Measurements from ENCODE around the gene STPG3. TPM values are rescaled to one million over a fixed set of nuclear protein-coding genes. Genes with fewer than 3 reads are reported as not detected.

STPG3 gene
- total and polyA plus RNA-seq, 2 of the 8 experiments (the other 6 are each of a cell fraction or from before 2014, with no cell fraction given), result not detected

GRCh38 chr9:137262909-137263285 is 11.8 kb downstream of the STPG3 start:
- Histone ChIP-seq H3K79me1 (ENCODE audit: low read depth, low read length) (no peaks in the 10 kb centered on the region), H4K8ac (ENCODE audit: extremely low read depth, insufficient read depth, low read length) (no peak overlapping the region; the same call in 1 of the 2 replicates), H4K20me1 (replicated peaks in 1 of 2; ENCODE audit: control insufficient read depth in 1 of 2, insufficient read depth in 2 of 2, low read length in 2 of 2) (peaks cover 0 to 9% of the 10 kb centered on the region in 2 experiments), H2BK120ac (replicated peaks; ENCODE audit: low read depth, low read length) (no peak overlapping the region), H4K5ac (ENCODE audit: insufficient read length, low read depth, low read length) (no peak overlapping the region), H2AK5ac (ENCODE audit: low read depth, low read length) (no peak overlapping the region), H3K56ac (replicated peaks; ENCODE audit: insufficient read length, low read depth, low read length) (no peak overlapping the region), H3K23ac (ENCODE audit: insufficient read length) (no peak overlapping the region), H3K9me3 (ENCODE audit: insufficient read depth in 2 of 2, low read depth in 1 of 2, low read length in 1 of 2) (no peaks in the 10 kb centered on the region), H4K91ac (replicated peaks; ENCODE audit: insufficient read length, low read length) (no peak overlapping the region), H2BK5ac (ENCODE audit: low read depth, low read length) (peak overlapping the region; percentile 73), H2BK20ac (ENCODE audit: low read length) (no peak overlapping the region), H2BK12ac (ENCODE audit: low read depth, low read length) (no peak overlapping the region), H3K18ac (ENCODE audit: extremely low read depth, low read length) (no peak overlapping the region), H3K79me2 (ENCODE audit: control insufficient read depth in 1 of 2, insufficient read depth in 2 of 2, low read length in 2 of 2) (no peaks in the 10 kb centered on the region), H3K14ac (ENCODE audit: insufficient read length) (no peak overlapping the region), H3K27me3 (replicated peaks in 1 of 4; ENCODE audit: control insufficient read depth in 3 of 4, extremely low read depth in 1 of 4, insufficient read depth in 3 of 4, low read length in 3 of 4) (no peaks in the 10 kb centered on the region), H3K4me3 (ENCODE audit: extremely low read depth in 1 of 4, insufficient read depth in 2 of 4, low read depth in 3 of 4, low read length in 4 of 4) (no peak overlapping the region), H3K4me2 (ENCODE audit: insufficient read depth in 1 of 2, low read depth in 2 of 2, low read length in 2 of 2) (no peak overlapping the region), H3K4me1 (replicated peaks in 1 of 4; ENCODE audit: control insufficient read depth in 3 of 4, insufficient read depth in 4 of 4, low read length in 3 of 4) (no peaks in the 10 kb centered on the region), H2BK15ac (ENCODE audit: low read length) (no peak overlapping the region), H3K9ac (replicated peaks in 1 of 4; ENCODE audit: extremely low read depth in 1 of 4, low read depth in 3 of 4, low read length in 3 of 4) (no peak overlapping the region), H2AFZ (ENCODE audit: low read length) (no peak overlapping the region), H3K23me2 (ENCODE audit: low read depth, low read length) (no peaks in the 10 kb centered on the region), H3K27ac (ENCODE audit: low read depth, low read length) (no peak overlapping the region), H3K36me3 (ENCODE audit: control insufficient read depth in 2 of 4, insufficient read depth in 4 of 4, low read length in 3 of 4) (peaks cover 9 to 34% (median 26%) of the 10 kb centered on the region in 4 experiments), H3K4ac (replicated peaks; ENCODE audit: insufficient read length, low read depth, low read length) (no peak overlapping the region)
- no peak for DNase-seq (ENCODE audit: low read depth in 1 of 2, low spot score in 2 of 2)
- TF ChIP-seq YY1 (IDR thresholded peaks at IDR 0.05; ENCODE audit: low read depth, low read length) (no peak), HDAC6 (IDR thresholded peaks at IDR 0.05; ENCODE audit: low read depth, low read length) (no peak), KDM5A (IDR thresholded peaks at IDR 0.05; ENCODE audit: low read length) (no peak), TBP (IDR thresholded peaks at IDR 0.05; ENCODE audit: low read depth, low read length) (no peak), CREB1 (IDR thresholded peaks at IDR 0.05) (no peak), ASH2L (IDR thresholded peaks at IDR 0.05; ENCODE audit: low read length) (no peak), TAF7 (optimal IDR thresholded peaks at IDR 0.05; ENCODE audit: borderline replicate concordance, low read depth, low read length) (no peak), SRF (IDR thresholded peaks at IDR 0.05; ENCODE audit: low read depth, low read length) (no peak), CHD2 (IDR thresholded peaks at IDR 0.05; ENCODE audit: low read length) (no peak), CHD1 (IDR thresholded peaks at IDR 0.05; ENCODE audit: low read depth, low read length) (no peak)
- POLR2A ChIA-PET (ENCODE audit: partially characterized antibody), result interaction anchor here (1.6 to 69.9 kb wide), 3 partner anchors 6 to 28 kb away, joined by 3 to 1462 read pairs (median 1462); partner anchors contain the start of genes CYSRT1, NDOR1, NELFB and RNF208
- CTCF ChIA-PET (ENCODE audit: partially characterized antibody), result interaction anchor here (1.0 to 5.3 kb wide), 5 partner anchors 10 to 26 kb away, joined by 3 to 29 read pairs (median 8); a partner anchor contains a TSS
- 92% methylated on average over 24 of the region's 24 CpGs; no CpG with 5 or more reads in 1 of the 2 experiments for WGBS, 2 experiments (ENCODE audit: extremely low coverage in 1 of 2, insufficient coverage in 1 of 2, insufficient read length in 1 of 2, insufficient replicate concordance in 2 of 2, low coverage in 1 of 2, low lambda C conversion rate in 2 of 2, missing lambda C conversion rate in 1 of 2)
- FAIRE-seq, result no peak

Measured in H1 (cell line).